Brain microvascular endothelial cell (primary cell): ENCODE results near the gene CAP1.
A peak's percentile ranks its signal among the peaks of the same experiment; 100 is the strongest.

Source experiments
- DNase-seq: peaks from one replicate; pipeline ENCODE4 v3.0.0-alpha.2; 2020
- H3K27ac ChIP-seq: fragments of 250-450 bp; sonication (Bioruptor Pico); 2 replicates; pipeline ENCODE4 v1.5.1; 2020; ENCODE audit warnings: mild to moderate bottlenecking, moderate library complexity
- H3K27me3 ChIP-seq: fragments of 250-450 bp; sonication (Bioruptor Pico); replicated peaks from 2 replicates; pipeline ENCODE4 v1.5.1; 2020; ENCODE audit warnings: mild to moderate bottlenecking
- H3K36me3 ChIP-seq: fragments of 250-450 bp; sonication (Bioruptor Pico); replicated peaks from 2 replicates; pipeline ENCODE4 v1.5.1; 2020; ENCODE audit warnings: mild to moderate bottlenecking
- H3K4me3 ChIP-seq: 2 replicates; pipeline ENCODE4 v1.5.1; 2011; ENCODE audit warnings: low read depth, mild to moderate bottlenecking, control low read depth, low read length, moderate library complexity
- in situ Hi-C: cut with HindIII; loops from 2 replicates; pipeline ENCODE4 v1.10.0; 2017; ENCODE audit warnings: low sequenced_read_pairs, low pct_ligation_motif_present
- TF ChIP-seq, protein P1 (sequence below): IDR thresholded peaks from 2 replicates; pipeline ENCODE4 v1.5.1; 2011; ENCODE audit warnings: low read depth, mild to moderate bottlenecking, moderate library complexity, low read length, control low read depth, inconsistent platforms; ENCODE audit errors: missing control alignments

CAP1 gene

DNA sequence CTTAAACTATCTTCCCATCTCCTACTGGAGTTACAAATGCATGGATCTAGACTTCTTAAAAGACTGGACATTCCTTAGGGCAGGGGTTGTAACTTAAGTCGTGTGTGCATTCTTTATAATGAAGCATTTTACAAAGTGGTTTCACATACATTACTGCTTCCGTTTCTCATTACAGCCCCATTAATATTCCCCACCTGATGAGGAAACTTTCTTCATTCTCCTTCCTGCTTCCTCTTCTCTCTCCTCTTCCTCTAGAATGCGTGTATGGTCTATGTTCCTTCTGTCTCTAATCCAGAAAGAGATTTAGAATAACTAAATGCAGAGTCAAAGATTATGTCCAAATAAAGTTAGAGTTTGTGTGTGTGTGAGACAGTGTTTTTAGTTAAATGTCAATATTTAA is 1.8 kb upstream of the CAP1 start:
- TF ChIP-seq, protein P1, sequence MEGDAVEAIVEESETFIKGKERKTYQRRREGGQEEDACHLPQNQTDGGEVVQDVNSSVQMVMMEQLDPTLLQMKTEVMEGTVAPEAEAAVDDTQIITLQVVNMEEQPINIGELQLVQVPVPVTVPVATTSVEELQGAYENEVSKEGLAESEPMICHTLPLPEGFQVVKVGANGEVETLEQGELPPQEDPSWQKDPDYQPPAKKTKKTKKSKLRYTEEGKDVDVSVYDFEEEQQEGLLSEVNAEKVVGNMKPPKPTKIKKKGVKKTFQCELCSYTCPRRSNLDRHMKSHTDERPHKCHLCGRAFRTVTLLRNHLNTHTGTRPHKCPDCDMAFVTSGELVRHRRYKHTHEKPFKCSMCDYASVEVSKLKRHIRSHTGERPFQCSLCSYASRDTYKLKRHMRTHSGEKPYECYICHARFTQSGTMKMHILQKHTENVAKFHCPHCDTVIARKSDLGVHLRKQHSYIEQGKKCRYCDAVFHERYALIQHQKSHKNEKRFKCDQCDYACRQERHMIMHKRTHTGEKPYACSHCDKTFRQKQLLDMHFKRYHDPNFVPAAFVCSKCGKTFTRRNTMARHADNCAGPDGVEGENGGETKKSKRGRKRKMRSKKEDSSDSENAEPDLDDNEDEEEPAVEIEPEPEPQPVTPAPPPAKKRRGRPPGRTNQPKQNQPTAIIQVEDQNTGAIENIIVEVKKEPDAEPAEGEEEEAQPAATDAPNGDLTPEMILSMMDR: no peak
- H3K27me3 ChIP-seq: no peaks in the 10 kb centered on the region
- no peak for DNase-seq
- H3K27ac ChIP-seq: no peak overlapping the region
- in situ Hi-C loops: no loop called here
- peaks cover 18% of the 10 kb centered on the region for H3K36me3 ChIP-seq
- H3K4me3 ChIP-seq: no peak overlapping the region

DNA sequence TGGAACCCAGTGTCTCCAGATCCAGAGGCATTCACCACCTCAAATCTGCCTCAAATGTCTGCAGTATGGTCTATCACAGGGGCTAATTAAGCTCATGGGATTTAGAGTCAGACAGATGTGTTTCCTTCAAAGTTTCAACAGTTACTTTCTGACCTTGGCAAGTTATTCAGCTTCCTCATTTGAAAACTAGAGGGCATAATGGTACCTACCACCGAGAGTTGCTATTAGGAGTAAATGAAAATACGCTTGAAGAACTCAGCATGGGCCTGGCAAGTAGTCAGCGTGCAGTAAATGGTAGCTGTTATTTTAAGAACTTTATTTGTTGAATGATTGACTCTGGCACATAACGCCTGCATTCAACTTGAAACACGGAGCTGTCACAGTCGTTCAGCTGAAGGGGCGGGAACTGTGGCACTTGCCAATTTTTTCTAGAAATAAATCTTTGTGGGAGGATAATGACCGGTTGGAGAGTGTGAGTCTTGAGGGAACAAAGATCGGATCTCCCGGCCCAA is 1.2 kb upstream of the CAP1 start:
- Histone ChIP-seq H3K4me3 (peak overlapping the region; percentile 72), H3K27ac (peak overlapping the region; percentile 92), H3K36me3 (peaks cover 18% of the 10 kb centered on the region), H3K27me3 (no peaks in the 10 kb centered on the region)
- in situ Hi-C loops: no loop called here
- TF ChIP-seq, protein P1: no peak
- no peak for DNase-seq

DNA sequence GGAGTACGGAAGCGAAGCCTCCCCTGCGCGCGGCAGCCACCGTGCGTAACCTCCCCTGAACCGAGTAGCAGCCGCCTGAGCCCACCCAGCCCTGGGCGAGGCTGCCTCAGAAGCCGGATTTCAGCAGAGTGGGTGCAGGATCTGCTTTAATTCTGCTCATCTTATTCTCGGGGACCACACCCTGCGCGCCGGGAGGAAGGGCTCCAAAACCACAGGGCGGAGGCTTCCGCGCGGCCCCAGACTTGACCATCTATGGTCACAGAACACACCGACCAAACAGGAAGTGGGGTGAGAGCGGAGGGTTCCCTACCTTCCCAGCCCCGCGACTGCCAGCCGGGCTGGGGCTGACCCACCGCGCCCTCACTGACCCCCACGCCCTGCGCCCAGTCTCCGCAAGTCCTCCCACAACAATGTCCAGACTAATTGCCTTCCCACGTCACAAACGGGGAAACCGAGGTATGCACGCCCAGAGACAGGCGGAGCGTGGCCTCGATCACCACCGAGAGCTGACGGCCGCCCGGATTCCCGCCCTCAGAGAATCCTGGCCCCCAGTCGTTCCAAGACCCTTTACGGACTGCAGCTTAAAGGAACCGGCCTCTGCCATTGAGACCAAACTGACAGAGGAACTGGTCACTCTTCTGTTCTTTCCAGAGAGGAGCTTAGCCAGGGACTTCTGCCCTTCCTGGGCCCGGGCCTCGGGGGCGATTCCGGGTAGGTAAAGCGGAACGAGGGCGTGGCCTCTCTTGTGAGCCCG is 595 bp upstream of the CAP1 start:
- TF ChIP-seq, protein P1: no peak
- in situ Hi-C loops: no loop called here

DNA sequence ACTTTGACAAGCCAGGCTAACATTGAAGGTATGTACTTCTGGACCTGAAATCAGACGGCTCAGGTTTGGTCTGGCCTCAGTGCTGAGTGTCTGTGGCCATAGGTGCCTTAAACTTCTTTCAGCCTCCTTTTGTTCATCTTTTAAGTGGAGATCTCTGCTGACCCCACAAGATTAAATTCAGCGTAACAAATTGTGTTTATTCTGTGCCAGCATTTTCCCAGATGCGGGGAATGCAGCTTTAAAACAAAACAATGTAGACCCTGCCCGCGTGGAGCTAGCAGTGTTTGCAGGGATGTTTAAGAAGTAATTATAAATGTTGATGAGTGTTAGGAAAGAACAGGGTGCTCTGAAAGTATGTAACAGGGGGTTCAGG is 923 bp downstream of the CAP1 start:
- DNase-seq: no peak
- H3K27me3 ChIP-seq: no peaks in the 10 kb centered on the region
- TF ChIP-seq, protein P1: no peak
- peaks cover 27% of the 10 kb centered on the region for H3K36me3 ChIP-seq
- in situ Hi-C loops: no loop called here
- no peak overlapping the region for H3K27ac ChIP-seq
- H3K4me3 ChIP-seq: peak overlapping the region; percentile 79

More for the DNA sequence above, 595 bp upstream of the CAP1 start:
- no peaks in the 10 kb centered on the region for H3K27me3 ChIP-seq
- H3K36me3 ChIP-seq: peaks cover 19% of the 10 kb centered on the region
- peak; percentile 85 for DNase-seq
- peak overlapping the region; percentile 92 for H3K27ac ChIP-seq
- H3K4me3 ChIP-seq: peak overlapping the region; percentile 72

DNA sequence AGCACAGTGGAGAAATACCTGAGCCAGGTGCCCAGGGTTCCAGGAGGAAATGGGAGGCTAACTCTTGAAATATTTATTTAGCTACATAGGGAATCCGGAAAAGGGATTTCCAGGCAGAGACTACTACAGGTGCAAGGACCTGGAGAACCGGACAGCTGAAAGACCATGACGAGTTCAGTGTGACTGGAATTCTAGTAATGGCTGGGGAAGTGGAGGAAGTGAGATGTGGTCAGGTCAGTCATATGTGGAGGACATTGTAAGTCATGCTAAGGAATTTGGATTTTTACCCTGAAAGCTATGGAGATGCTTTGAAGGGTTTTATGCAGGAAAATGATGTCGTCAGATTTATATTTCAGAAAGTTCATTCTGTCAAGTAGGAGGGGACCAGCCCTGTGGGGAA is 1.8 kb downstream of the CAP1 start:
- Histone ChIP-seq H3K36me3 (peaks cover 27% of the 10 kb centered on the region), H3K4me3 (peak overlapping the region; percentile 79), H3K27ac (no peak overlapping the region), H3K27me3 (no peaks in the 10 kb centered on the region)
- in situ Hi-C loops: no loop called here
- no peak for DNase-seq
- TF ChIP-seq, protein P1: no peak

DNA sequence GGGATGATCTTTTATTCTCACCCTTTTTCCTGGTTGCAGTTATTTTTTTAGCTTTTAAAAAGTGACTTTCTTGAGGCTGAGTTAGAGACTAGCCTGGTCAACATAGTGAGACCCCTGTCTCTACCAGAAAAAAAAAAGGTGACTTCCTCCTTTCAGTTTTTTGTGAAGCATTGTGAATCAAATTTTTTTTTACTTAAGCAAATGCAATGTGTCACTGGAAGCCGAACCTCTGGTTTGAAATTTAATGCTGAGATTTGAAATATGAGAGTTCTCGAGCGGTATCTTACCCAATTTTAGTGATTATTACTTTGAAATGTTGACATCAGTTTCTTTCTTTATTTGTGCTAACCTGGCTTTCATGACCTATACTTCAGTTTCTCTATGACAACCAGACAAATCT is 3.6 kb downstream of the CAP1 start:
- H3K4me3 ChIP-seq: no peak overlapping the region
- no peak for DNase-seq
- no peaks in the 10 kb centered on the region for H3K27me3 ChIP-seq
- in situ Hi-C loops: no loop called here
- H3K36me3 ChIP-seq: peaks cover 33% of the 10 kb centered on the region
- TF ChIP-seq, protein P1: no peak
- no peak overlapping the region for H3K27ac ChIP-seq
